GM18909 (cell line): ENCODE measurements around the gene ZNF436.
"Not testable (repeated sequence)": the region's sequence is repeated elsewhere in the genome, so short reads cannot be mapped to it uniquely, and the experiment has no call there.

ENCODE experiments used
- ATAC-seq: cut with Tn5 transposase; IDR thresholded peaks from one replicate; pipeline ENCODE4 v1.9.1; 2021; ENCODE audit warnings: mild to moderate bottlenecking; ENCODE audit not compliant: unreplicated experiment, poor library complexity

The ZNF436 gene

GRCh38 chr1:23330846-23331245 is 38.8 kb downstream of the ZNF436 start:
- ATAC-seq: no peak

DNA sequence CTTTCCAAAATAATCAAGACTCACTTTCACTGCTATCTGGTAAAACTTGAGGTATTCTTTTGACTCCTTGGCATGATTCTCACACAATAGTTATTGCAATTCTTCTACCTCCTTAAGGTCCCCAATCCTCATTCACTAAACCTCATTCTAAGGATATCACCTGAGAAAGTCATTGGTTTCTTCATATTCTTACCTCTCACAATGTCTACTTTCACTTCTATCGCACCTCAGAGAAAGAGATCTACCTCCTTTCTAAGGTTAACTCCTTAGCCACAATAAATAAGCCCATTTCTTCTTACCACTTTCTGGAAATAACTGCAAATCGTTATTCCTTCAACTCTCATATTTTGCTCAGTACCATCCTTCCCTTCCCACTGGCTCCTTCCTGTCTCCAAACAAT is 44.2 kb downstream of the ZNF436 start:
- ATAC-seq: no peak

DNA sequence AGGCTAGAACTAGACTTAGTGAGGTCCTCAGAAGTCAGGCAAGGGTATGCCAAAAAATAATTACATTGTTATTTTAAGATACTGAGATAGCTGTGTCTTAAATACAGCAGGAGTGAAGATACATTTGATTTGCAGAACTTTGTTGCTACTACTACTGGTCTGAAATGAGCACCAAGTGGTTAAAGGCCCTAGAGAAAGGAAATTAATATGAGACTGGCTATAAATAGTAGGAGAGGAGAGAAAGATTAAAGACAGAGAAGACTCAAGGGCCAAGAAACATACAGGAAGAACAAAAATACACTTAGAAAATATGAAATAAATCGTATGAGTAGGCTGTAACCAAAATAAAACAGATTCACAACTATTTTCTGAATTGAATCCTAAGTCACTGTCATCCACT is 46.9 kb downstream of the ZNF436 start:
- ATAC-seq: no peak

GRCh38 chr1:23310280-23310679 is 59.4 kb downstream of the ZNF436 start:
- ATAC-seq: not testable (repeated sequence)
